ENCODE data around the gene COX6B1. TPM values are rescaled to one million over a fixed set of nuclear protein-coding genes. Genes with fewer than 3 reads are reported as not detected.

Gene COX6B1
- total RNA-seq, 2 experiments from 2014 or later = 414 to 433 TPM

DNA sequence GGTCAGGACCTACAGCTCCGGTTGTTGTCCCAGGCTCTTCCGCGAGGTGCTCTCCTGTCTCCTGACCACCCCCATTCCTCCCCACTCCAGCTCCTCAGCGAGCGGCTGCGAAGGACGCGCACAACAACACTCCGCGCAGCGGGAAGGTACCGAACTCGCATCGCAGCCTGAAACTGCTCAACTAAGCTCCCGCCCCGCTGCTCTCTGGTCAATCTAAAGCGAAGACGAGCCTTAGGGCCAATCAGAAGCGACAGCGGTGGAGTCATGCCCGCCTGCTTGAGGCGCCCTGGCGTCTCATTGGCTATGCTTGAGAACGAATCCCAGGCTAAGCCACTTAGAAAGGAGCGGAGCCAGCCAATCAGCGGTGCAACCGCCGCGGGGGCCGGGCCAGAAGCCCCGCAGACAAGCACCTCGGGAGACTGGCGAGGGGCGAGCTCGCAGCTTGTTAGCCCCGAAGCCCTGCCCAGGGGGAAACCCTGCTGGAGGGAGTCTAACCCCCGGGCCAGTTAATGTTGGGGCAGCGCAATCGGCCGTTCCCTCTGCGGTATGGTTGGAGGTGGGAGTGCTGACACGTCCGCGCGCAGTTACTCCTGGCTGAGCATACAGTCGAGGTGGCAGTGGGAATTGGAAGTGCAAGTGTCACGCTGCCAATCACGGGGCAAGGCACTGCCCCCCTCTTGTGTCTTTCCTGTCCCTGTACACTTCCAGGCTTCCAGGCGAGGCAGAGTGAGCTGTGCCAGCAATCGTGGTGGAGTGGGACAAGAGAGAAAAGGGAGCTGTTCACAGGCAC lies 54.3 kb downstream of the COX6B1 start:
- DNase-seq = peak; percentile 93
- Mint-ChIP-seq H3K36me3 (peaks cover 2% of the 10 kb centered on the region), H3K9me3 (peaks cover 2% of the 10 kb centered on the region), H3K4me1 (peaks cover 9% of the 10 kb centered on the region), H3K4me3 (peak overlapping the region; percentile 93), H3K27ac (peak overlapping the region; percentile 91), H3K27me3 (peaks cover 7% of the 10 kb centered on the region)

DNA sequence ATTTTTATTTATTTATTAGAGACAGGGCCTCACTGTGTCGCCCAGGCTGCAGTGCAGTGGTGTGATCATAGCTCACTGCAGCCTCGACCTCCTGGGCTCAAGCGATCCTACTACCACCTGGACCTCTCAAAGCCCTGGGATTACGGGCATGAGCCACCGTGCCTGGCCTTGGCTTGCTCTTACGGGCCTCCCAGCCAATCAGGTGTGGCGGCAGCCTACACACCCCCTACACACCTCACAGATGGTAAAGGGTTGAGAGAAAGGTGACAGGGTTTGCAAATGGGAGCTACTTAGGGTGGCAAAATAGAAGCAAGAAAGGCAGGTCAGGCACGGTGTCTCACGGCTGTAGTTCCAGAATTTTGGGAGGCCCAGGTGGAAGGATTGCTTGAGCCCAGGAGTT lies 55.2 kb downstream of the COX6B1 start:
- H3K4me1 Mint-ChIP-seq = peaks cover 8% of the 10 kb centered on the region
- H3K4me3 Mint-ChIP-seq = no peak overlapping the region
- H3K27me3 Mint-ChIP-seq = peaks cover 7% of the 10 kb centered on the region
- peaks cover 2% of the 10 kb centered on the region for H3K36me3 Mint-ChIP-seq
- peaks cover 2% of the 10 kb centered on the region for H3K9me3 Mint-ChIP-seq
- H3K27ac Mint-ChIP-seq = no peak overlapping the region
- no peak for DNase-seq

DNA sequence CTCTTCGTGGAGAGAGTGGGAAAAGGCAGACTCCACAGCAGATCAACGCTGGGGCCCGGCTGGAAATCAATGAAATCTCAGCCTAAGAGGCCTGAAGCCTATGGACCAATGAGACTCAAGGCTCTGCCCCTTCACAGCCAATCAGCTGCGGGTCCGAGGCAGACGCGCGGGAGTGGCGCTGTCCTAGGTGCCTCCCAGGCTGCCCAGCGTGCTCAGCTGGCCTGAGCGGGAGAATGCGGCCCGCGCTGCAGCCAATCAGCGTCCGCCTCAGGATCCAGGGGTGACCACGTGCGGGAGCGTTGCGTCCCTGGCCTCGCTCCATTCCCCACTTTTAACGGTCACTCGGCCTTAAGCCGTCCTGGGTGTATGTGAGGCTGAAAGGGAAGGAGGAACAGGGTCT lies 56.1 kb downstream of the COX6B1 start, which contains the start of gene ZBTB32:
Gene ZBTB32, plus strand, starts transcription at position 341 of the 400 bp plus-strand sequence. CDS start 10,069 bp downstream, outside the sequence.
- peaks cover 2% of the 10 kb centered on the region for H3K36me3 Mint-ChIP-seq
- no peak within 1 kb of the TSS for H3K27ac Mint-ChIP-seq
- H3K4me3 Mint-ChIP-seq = no peak within 1 kb of the TSS
- no peak for DNase-seq
- peaks cover 11% of the 10 kb centered on the region for H3K4me1 Mint-ChIP-seq
- peaks cover 7% of the 10 kb centered on the region for H3K27me3 Mint-ChIP-seq
- H3K9me3 Mint-ChIP-seq = peaks cover 2% of the 10 kb centered on the region

Other genes starting within 250 kb of the COX6B1 start
- not detected for gene FFAR2, start 200.1 kb upstream of the COX6B1 start, total RNA-seq
- gene KRTDAP, start 157.9 kb upstream of the COX6B1 start, total RNA-seq = not detected
- 1 to 10 TPM; 1.4 to 1.5 TPM for gene DMKN, start 134.7 kb upstream of the COX6B1 start, total RNA-seq
- not detected for gene SBSN, start 120.0 kb upstream of the COX6B1 start, total RNA-seq
- gene GAPDHS, start 114.9 kb upstream of the COX6B1 start, total RNA-seq = not detected
- 10 to 100 TPM; 74.4 to 81.6 TPM for gene TMEM147, start 102.7 kb upstream of the COX6B1 start, total RNA-seq
- gene ATP4A, start 84.7 kb upstream of the COX6B1 start, total RNA-seq = not detected
- not detected for gene PMIS2, start 62.1 kb upstream of the COX6B1 start, total RNA-seq
- 10 to 100 TPM; 37.9 to 44.6 TPM for gene HAUS5, start 35.6 kb upstream of the COX6B1 start, total RNA-seq
- 10 to 100 TPM; 91.7 to 99.1 TPM for gene RBM42, start 19.3 kb upstream of the COX6B1 start, total RNA-seq
- 1 to 10 TPM; 1.5 to 2.3 TPM for gene ETV2, start 6.6 kb upstream of the COX6B1 start, total RNA-seq
- gene UPK1A, start 18.2 kb downstream of the COX6B1 start, total RNA-seq = 1 to 10 TPM; 1.6 to 1.8 TPM
- 100 to 1,000 TPM; 220 to 238 TPM for gene ZBTB32, start 56.2 kb downstream of the COX6B1 start, total RNA-seq
- 10 to 100 TPM; 42.2 to 45.5 TPM for gene KMT2B, start 69.7 kb downstream of the COX6B1 start, total RNA-seq
- gene IGFLR1, start 94.1 kb downstream of the COX6B1 start, total RNA-seq = 10 to 100 TPM; 79.2 to 80.6 TPM
- gene U2AF1L4, start 97.1 kb downstream of the COX6B1 start, total RNA-seq = 10 to 100 TPM; 42.3 to 43.9 TPM
- gene PSENEN, start 97.3 kb downstream of the COX6B1 start, total RNA-seq = 10 to 100 TPM; 38.5 to 41.6 TPM
- 1 to 10 TPM; 5.1 to 7.0 TPM for gene LIN37, start 100.3 kb downstream of the COX6B1 start, total RNA-seq
- gene HSPB6, start 108.7 kb downstream of the COX6B1 start, total RNA-seq = under 1 TPM; 0.39 to 0.78 TPM
- 10 to 100 TPM; 29.9 to 33.3 TPM for gene PROSER3, start 109.9 kb downstream of the COX6B1 start, total RNA-seq
- 10 to 100 TPM; 15.0 to 16.3 TPM for gene ARHGAP33, start 127.2 kb downstream of the COX6B1 start, total RNA-seq
- not detected for gene PRODH2, start 164.5 kb downstream of the COX6B1 start, total RNA-seq
- gene NPHS1, start 204.2 kb downstream of the COX6B1 start, total RNA-seq = under 1 TPM; 0.36 to 0.49 TPM
- gene KIRREL2, start 208.6 kb downstream of the COX6B1 start, total RNA-seq = 1 to 10 TPM; 2.3 to 2.4 TPM
- gene APLP1, start 220.3 kb downstream of the COX6B1 start, total RNA-seq = under 1 TPM; 0.68 to 0.88 TPM